Osteocyte (in vitro differentiated cells): ENCODE measurements around the gene FIGN. TPM values are rescaled to one million over a fixed set of nuclear protein-coding genes. Genes with fewer than 3 reads are reported as not detected.

Experiments
- DNase-seq: peaks from one replicate; pipeline ENCODE4 v3.0.0; 2021; ENCODE audit warnings: mixed read lengths; ENCODE audit not compliant: unreplicated experiment; ENCODE audit errors: extremely low spot score
- H3K27ac Mint-ChIP-seq: one replicate; pipeline ENCODE4 v1.8.0; 2021; ENCODE audit warnings: mild to moderate bottlenecking, mixed read lengths; ENCODE audit not compliant: unreplicated experiment
- H3K27me3 Mint-ChIP-seq: one replicate; pipeline ENCODE4 v1.8.0; 2021; ENCODE audit warnings: mixed read lengths; ENCODE audit not compliant: unreplicated experiment
- H3K36me3 Mint-ChIP-seq: one replicate; pipeline ENCODE4 v1.8.0; 2021; ENCODE audit warnings: mixed read lengths; ENCODE audit not compliant: unreplicated experiment
- H3K4me1 Mint-ChIP-seq: one replicate; pipeline ENCODE4 v1.8.0; 2021; ENCODE audit warnings: mixed read lengths; ENCODE audit not compliant: unreplicated experiment
- H3K4me3 Mint-ChIP-seq: one replicate; pipeline ENCODE4 v1.8.0; 2021; ENCODE audit warnings: mild to moderate bottlenecking, moderate library complexity, mixed read lengths; ENCODE audit not compliant: unreplicated experiment
- H3K9me3 Mint-ChIP-seq: one replicate; pipeline ENCODE4 v1.8.0; 2021; ENCODE audit warnings: mixed read lengths; ENCODE audit not compliant: unreplicated experiment
- total RNA-seq: library from RNA; stranded (reverse); gene quantifications from 2 replicates; pipeline ENCODE4 v1.2.1, GENCODE V29; 2021
- TF ChIP-seq, protein P1 (sequence below): fragments of 200-600 bp; sonication (generic); IDR thresholded peaks from 2 replicates; pipeline ENCODE4 v1.5.0; 2021; ENCODE audit warnings: antibody characterized with exemption, mild to moderate bottlenecking, moderate library complexity

Gene FIGN
- total RNA-seq, 1 donor from 2014 or later: 37.7 TPM

DNA sequence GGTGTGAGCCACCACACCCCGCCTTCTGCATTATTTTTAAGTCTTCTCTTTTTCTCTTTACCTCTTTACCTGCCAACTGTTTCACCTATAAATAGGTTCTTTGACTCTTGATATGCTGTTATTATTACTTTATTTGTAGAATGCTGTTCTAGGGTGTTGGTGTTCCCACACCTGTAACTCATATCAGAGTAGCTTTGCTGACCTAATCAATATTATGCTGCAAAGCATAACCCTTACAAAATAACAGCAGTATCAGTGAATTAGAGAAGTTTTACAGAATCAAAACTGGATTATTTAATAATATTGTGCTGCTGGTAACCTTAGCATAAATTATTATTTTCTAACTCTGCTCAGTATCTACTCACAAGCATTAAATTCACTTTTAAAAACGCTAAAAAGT is 161.5 kb downstream of the FIGN start:
- no peaks in the 10 kb centered on the region for H3K27me3 Mint-ChIP-seq
- DNase-seq: no peak
- no peaks in the 10 kb centered on the region for H3K36me3 Mint-ChIP-seq
- H3K4me3 Mint-ChIP-seq: no peak overlapping the region
- no peak overlapping the region for H3K27ac Mint-ChIP-seq
- H3K4me1 Mint-ChIP-seq: peaks cover 6% of the 10 kb centered on the region
- TF ChIP-seq, protein P1, sequence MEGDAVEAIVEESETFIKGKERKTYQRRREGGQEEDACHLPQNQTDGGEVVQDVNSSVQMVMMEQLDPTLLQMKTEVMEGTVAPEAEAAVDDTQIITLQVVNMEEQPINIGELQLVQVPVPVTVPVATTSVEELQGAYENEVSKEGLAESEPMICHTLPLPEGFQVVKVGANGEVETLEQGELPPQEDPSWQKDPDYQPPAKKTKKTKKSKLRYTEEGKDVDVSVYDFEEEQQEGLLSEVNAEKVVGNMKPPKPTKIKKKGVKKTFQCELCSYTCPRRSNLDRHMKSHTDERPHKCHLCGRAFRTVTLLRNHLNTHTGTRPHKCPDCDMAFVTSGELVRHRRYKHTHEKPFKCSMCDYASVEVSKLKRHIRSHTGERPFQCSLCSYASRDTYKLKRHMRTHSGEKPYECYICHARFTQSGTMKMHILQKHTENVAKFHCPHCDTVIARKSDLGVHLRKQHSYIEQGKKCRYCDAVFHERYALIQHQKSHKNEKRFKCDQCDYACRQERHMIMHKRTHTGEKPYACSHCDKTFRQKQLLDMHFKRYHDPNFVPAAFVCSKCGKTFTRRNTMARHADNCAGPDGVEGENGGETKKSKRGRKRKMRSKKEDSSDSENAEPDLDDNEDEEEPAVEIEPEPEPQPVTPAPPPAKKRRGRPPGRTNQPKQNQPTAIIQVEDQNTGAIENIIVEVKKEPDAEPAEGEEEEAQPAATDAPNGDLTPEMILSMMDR: no peak
- peaks cover 6% of the 10 kb centered on the region for H3K9me3 Mint-ChIP-seq

DNA sequence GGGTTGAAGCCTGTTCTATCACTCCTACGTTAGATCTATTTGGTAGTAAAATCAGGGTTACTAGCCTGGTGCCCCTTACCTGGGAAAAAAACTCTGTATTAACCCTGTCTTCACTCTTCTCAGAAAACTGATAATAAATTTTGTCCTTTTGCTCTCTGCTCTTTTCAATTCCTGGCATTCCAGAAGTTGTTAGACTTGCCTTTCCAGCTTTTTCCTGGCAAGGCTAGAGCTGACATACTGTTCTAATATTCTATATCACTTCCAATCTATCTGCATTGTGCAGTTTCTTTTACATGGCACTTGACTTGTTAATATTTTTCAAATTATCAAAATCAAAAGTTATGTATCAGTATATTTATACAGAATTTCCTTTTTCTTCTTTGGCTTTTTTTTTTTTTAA is 162.2 kb downstream of the FIGN start:
- peaks cover 6% of the 10 kb centered on the region for H3K9me3 Mint-ChIP-seq

DNA sequence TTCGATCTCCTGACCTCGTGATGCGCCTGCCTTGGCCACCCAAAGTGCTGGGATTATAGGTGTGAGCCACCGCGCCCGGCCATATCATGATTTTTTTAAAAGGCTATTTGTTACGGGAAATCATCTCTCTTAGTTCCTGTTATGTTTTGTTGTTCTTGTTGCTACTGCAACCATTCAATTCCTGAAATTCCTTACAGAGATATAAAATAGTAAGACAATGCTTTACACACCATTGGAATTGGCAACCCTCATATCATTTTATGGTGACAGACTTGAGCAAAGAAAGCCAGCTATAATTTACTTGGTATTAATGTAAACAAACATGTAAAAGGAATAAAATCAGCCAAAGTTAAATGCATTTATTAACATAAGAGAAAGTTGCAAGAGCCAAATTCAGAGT is 163.0 kb downstream of the FIGN start:
- no peak for DNase-seq
- no peak overlapping the region for H3K27ac Mint-ChIP-seq

More for the DNA sequence above, 162.2 kb downstream of the FIGN start:
- TF ChIP-seq, protein P1: no peak
- Mint-ChIP-seq H3K4me3 (no peak overlapping the region), H3K27me3 (no peaks in the 10 kb centered on the region), H3K27ac (no peak overlapping the region), H3K4me1 (peaks cover 6% of the 10 kb centered on the region), H3K36me3 (no peaks in the 10 kb centered on the region)
- DNase-seq: no peak

DNA sequence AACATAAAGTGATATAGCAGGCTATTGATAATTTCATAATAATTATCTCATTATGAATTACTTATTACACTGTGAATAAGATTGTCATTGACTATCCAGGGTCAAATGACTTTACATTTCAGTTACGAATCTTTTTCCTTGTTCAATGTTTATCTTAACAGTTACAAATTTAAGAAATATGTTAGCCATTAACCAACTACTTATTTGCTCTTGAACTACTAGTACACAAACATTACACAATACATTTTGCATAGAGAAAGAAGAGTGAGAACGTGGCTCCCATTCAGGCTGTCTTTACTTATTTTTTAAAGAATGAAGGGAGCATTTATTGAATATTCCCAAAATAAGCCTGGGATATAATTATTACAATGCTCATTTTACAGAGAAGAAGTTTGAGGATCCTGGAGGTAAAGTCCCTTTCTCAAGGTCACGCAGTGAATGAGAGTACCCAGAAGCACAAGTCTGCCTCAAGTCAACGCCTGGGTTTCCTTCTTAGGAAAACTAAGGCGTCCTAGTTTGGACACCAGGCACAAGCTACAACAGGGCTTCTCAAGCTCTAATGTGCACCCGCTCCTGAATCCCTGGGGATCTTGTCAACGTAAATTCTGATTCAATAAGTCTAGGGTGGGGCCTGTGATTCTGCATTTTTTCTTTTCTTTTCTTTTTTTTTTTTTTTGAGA is 164.2 kb downstream of the FIGN start:
- no peak for DNase-seq
- TF ChIP-seq, protein P1: no peak
- no peaks in the 10 kb centered on the region for H3K9me3 Mint-ChIP-seq
- no peaks in the 10 kb centered on the region for H3K36me3 Mint-ChIP-seq
- H3K4me3 Mint-ChIP-seq: no peak overlapping the region
- no peaks in the 10 kb centered on the region for H3K27me3 Mint-ChIP-seq
- peaks cover 6% of the 10 kb centered on the region for H3K4me1 Mint-ChIP-seq
- no peak overlapping the region for H3K27ac Mint-ChIP-seq

More for the DNA sequence above, 163.0 kb downstream of the FIGN start:
- H3K36me3 Mint-ChIP-seq: no peaks in the 10 kb centered on the region
- H3K4me1 Mint-ChIP-seq: peaks cover 6% of the 10 kb centered on the region
- H3K9me3 Mint-ChIP-seq: peaks cover 4% of the 10 kb centered on the region
- H3K4me3 Mint-ChIP-seq: no peak overlapping the region
- no peaks in the 10 kb centered on the region for H3K27me3 Mint-ChIP-seq
- TF ChIP-seq, protein P1: no peak

DNA sequence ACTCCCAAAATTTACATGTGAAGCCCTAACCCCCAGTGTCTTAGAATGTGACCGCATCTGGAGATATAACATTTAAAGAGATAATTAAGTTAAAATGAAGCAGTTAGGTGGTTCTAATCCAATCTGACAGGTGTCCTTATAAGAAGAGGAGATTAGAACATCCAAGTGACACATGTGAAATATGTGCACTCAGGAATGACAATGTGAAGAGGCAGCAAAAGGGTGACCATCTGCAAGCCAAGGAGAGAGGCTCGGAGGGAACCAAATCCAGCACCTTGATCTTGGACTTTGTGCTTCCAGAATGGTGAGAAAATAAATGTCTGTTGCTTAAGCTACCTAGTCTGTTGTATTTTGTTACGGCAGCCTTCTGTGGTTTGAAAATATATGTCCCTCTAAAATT is 165.4 kb downstream of the FIGN start:
- no peak for DNase-seq
- TF ChIP-seq, protein P1: no peak
- H3K36me3 Mint-ChIP-seq: no peaks in the 10 kb centered on the region
- no peaks in the 10 kb centered on the region for H3K27me3 Mint-ChIP-seq
- H3K4me3 Mint-ChIP-seq: no peak overlapping the region
- H3K4me1 Mint-ChIP-seq: peaks cover 6% of the 10 kb centered on the region
- H3K27ac Mint-ChIP-seq: no peak overlapping the region
- H3K9me3 Mint-ChIP-seq: no peaks in the 10 kb centered on the region
